NB4 (cell line): Measurements from ENCODE around the gene DIDO1.

ENCODE experiments used
- DNase-seq: peaks from one replicate; pipeline ENCODE4 v3.0.0; 2010; ENCODE audit warnings: low read depth
- H3K4me3 ChIP-seq: one replicate; pipeline ENCODE4 v1.5.1; 2011; ENCODE audit warnings: mild to moderate bottlenecking, low read depth, low read length, moderate library complexity
- CTCF ChIP-seq: IDR thresholded peaks from one replicate; pipeline ENCODE4 v1.5.1; 2012; ENCODE audit warnings: low read depth, low read length
- MAX ChIP-seq: IDR thresholded peaks from 2 replicates; pipeline ENCODE4 v1.6.1; 2011; ENCODE audit warnings: low read depth, low read length
- MYC ChIP-seq: IDR thresholded peaks from 2 replicates; pipeline ENCODE4 v1.6.1; 2011; ENCODE audit warnings: low read depth, low read length
- POLR2A ChIP-seq: IDR thresholded peaks from 2 replicates; pipeline ENCODE4 v1.6.1; 2011; ENCODE audit warnings: mild to moderate bottlenecking; ENCODE audit not compliant: insufficient read length; ENCODE audit errors: extremely low read depth

DIDO1 gene

GRCh38 chr20:62890444-62890843 is 35.9 kb downstream of the DIDO1 start:
- no peak for DNase-seq
- H3K4me3 ChIP-seq, result no peak overlapping the region
- TF ChIP-seq CTCF (no peak), MYC (no peak), POLR2A (no peak), MAX (no peak)

GRCh38 chr20:62889871-62890270 is 36.4 kb downstream of the DIDO1 start:
- DNase-seq, result no peak
- no peak overlapping the region for H3K4me3 ChIP-seq
- TF ChIP-seq MAX (no peak), MYC (no peak), POLR2A (no peak), CTCF (no peak)

- DNase-seq, result no peak
- TF ChIP-seq POLR2A, result no peak
- TF ChIP-seq MYC, result no peak
- no peak for TF ChIP-seq CTCF
- no peak for TF ChIP-seq MAX
- no peak overlapping the region for H3K4me3 ChIP-seq
Measured at GRCh38 chr20:62889411-62889810, 36.9 kb downstream of the DIDO1 start.

GRCh38 chr20:62888910-62889309 is 37.4 kb downstream of the DIDO1 start:
- no peak for TF ChIP-seq MYC
- no peak for TF ChIP-seq MAX
- TF ChIP-seq POLR2A, result no peak
- no peak overlapping the region for H3K4me3 ChIP-seq
- DNase-seq, result no peak

GRCh38 chr20:62888406-62888805 is 37.9 kb downstream of the DIDO1 start:
- no peak for DNase-seq
- TF ChIP-seq POLR2A (no peak), MAX (no peak), CTCF (no peak), MYC (no peak)
- no peak overlapping the region for H3K4me3 ChIP-seq

GRCh38 chr20:62887860-62888239 is 38.5 kb downstream of the DIDO1 start:
- H3K4me3 ChIP-seq, result no peak overlapping the region
- TF ChIP-seq MAX (no peak), MYC (no peak)
- DNase-seq, result no peak

GRCh38 chr20:62887152-62887859 is 39.0 kb downstream of the DIDO1 start:
- H3K4me3 ChIP-seq, result no peak overlapping the region
- TF ChIP-seq MAX (no peak), MYC (no peak), CTCF (no peak), POLR2A (no peak)
- DNase-seq, result no peak
